Esophagus squamous epithelium (tissue), 4 donors: ENCODE data around the gene CHFR.

Experiments
- CTCF ChIP-seq, 6 experiments: fragments of 450-650 bp in 4 of 6; fragments of 200-600 bp in 2 of 6; sonication (generic) in 2 of 6; IDR thresholded peaks; one replicate each; pipeline ENCODE4 v1.5.1; 2016 to 2019; ENCODE audit warnings: antibody characterized with exemption in 6 of 6, mild to moderate bottlenecking in 4 of 6, moderate library complexity in 4 of 6
- POLR2A ChIP-seq, 4 donors: fragments of 450-650 bp; IDR thresholded peaks; one replicate each; pipeline ENCODE4 v1.6.1; 2017; ENCODE audit warnings: antibody characterized with exemption in 4 of 4, mild to moderate bottlenecking in 4 of 4, moderate library complexity in 3 of 4

- TF ChIP-seq CTCF (IDR thresholded peaks at IDR 0.05): no peak
- TF ChIP-seq POLR2A (IDR thresholded peaks at IDR 0.05): no peak
These were observed 98.3 kb downstream of the CHFR start for GRCh38 chr12:132789099-132789471.
